ENCODE results near the gene GTF3C5.
"Not testable (repeated sequence)": the region's sequence is repeated elsewhere in the genome, so short reads cannot be mapped to it uniquely, and the experiment has no call there.

GTF3C5 gene

DNA sequence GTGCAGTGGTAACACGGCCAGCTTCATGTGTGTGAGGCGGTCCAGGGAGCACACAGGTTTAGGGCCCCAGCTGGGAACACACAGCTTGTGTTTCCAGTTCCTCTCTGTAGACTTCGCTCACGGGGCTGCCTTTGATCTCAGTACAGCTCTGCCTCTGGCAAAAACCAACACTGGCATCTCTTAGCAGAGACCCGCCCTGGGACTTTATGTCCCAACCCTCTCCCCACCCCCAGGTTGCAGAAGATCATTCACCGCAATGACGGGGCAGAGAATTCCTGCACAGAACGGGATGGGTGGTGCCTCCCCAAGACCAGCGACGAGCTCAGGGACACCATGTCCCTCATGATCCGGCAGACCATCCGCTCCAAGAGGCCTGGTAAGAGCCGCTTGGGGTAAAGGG lies 25.7 kb downstream of the GTF3C5 start:
- DNase-seq: no peak

DNA sequence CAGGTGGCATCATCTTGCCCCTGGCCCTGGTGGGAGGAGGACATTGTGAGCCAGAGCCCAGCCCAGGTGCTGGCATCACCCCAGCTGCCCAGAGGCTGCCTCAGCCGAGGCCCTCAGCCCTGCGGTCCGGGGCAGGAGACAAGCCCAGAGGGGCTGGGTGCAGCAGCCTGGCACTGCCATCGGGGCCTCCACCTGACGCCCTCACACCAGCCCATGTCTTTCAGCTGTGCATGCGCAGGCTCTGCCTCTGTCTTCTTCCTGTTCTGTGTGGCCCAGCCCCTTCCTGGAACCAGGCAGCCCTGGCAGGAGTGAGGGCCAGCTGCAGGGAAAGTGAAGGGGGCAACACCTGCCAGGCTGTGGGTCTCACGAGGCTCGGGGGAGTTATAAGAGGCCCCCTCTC lies 26.2 kb downstream of the GTF3C5 start:
- no peak for DNase-seq

DNA sequence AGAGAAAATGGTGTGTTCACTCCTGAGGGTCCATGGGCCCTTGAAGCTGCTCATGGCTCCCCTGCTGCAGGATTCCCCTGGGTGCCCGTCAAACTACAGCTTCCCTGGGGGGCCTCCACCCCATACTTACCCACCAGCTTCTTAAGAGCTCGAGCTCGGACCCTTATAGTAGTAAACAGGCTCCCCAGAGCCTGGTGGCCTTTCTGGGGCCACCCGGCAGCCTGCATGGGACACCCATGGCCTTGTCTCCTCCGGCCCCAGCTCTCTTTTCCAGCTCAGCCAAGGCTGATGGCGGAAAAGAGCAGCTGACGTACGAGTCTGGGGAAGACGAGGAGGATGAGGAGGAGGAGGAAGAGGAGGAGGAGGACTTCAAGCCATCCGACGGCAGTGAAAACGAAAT lies 26.8 kb downstream of the GTF3C5 start:
- DNase-seq: no peak

DNA sequence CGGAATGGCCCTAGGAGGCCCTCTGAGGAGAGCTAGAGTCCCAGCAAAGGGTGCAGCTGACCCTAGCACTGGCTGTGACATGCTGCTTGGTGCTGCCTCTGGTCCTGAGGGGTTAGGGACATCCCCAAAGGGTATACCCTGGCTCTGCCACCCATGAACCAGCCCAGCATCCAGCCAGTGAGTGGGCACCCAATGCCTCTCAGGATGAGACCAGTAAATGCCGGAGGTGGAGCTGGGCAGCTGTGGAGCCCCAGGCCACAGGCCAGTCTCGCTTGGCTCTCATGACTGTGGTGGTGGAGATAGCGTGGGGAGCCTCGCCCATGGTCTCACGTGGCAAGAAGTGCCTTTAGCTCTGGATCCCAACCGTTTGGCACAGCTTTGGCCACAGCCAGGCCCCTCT lies 27.3 kb downstream of the GTF3C5 start:
- no peak for DNase-seq

DNA sequence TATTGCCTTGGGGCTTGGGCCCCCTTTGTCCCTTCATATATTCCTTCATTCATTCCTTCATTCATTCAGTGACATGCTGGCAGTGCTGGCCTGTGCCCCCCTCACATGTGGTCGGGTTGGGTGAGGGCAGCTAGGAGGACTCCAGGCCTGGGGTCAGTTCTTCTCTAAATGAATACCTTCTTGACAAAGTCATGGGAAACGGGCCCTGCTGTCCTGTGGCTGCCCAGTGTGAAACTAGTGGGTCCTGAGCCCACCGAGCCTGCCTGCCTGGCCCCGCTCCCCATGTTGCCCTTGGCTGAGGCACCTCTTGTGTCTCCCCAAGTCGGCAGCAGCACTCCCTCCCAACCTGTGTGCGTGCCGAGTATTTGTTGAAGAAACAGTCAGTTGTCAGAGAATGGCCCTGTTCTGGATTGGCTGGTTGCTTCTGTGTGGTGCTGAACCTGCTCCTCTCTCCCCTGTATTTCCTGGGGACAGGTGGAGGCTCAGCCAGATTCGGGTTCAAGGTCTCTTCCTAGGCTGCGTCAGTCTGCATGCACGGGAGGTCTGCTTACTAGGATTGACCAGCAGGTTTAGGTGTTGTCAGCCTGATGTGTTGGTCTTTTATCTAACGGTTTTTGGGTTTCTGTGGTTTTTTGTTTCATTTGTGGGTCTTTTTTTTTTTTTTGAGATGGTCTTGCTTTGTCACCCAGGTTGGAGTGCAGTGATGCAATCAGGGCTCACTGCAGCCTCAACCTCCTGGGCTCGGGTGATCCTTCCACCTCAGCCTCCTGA lies 27.9 kb downstream of the GTF3C5 start:
- DNase-seq: no peak

DNA sequence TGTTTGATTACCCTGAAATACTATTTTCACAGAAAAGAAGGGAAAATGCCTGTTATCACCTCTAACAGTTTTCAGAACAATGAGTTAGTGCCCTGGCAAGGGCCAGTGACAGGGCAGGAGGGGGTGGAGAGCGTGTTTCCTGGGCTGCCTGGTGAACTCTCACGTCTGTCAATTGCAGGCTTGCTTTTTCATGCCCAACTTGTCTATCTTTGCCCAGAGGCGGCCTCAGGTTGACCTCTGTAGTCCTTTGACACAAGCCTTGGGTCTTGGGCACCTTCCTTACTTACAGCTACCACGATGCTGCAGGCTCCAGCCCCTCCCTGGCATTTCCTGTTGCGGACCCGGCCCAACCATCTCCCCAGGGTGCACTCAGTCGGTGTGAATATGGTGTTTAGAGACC lies 28.8 kb downstream of the GTF3C5 start:
- DNase-seq: no peak

DNA sequence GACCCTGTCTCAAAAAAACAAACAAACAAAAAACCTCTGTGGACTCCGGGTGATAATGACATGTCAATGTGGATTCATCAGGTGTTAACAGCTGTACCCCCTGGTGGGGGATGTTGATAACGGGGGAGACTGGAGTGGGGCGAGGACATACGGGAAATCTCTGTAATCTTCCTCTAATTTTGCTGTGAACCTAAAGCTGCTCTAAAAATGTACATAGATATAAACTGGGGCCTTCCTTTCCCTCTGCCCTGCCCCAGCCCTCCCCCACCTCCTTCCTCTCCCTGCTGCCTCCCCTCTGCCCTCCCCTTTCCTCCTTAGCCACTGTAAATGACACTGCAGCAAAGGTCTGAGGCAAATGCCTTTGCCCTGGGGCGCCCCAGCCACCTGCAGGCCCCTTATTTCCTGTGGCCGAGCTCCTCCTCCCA lies 29.6 kb downstream of the GTF3C5 start:
- DNase-seq: no peak

DNA sequence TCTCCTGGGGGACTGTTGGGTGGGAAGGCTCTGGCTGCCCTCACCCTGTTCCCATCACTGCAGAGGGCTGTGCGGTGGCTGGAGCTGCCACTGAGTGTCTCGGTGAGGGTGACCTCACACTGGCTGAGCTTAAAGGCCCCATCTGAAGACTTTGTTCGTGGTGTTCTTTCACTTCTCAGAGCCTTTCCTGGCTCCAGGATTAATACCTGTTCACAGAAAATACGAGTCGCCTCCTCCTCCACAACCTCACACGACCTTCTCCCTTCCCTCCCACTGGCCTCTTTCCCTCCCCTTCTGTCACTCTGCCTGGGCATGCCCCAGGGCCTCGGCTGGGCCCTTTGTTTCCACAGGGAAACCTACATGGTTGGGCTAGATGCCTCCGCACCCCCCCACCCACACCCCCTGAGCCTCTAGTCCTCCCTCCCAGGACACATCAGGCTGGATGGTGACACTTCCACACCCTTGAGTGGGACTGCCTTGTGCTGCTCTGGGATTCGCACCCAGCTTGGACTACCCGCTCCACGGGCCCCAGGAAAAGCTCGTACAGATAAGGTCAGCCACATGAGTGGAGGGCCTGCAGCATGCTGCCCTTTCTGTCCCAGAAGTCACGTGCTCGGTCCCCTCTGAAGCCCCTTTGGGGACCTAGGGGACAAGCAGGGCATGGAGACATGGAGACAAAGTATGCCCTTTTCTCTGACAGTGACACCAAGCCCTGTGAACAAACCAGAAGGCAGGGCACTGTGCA lies 30.4 kb downstream of the GTF3C5 start:
- DNase-seq: not testable (repeated sequence)

DNA sequence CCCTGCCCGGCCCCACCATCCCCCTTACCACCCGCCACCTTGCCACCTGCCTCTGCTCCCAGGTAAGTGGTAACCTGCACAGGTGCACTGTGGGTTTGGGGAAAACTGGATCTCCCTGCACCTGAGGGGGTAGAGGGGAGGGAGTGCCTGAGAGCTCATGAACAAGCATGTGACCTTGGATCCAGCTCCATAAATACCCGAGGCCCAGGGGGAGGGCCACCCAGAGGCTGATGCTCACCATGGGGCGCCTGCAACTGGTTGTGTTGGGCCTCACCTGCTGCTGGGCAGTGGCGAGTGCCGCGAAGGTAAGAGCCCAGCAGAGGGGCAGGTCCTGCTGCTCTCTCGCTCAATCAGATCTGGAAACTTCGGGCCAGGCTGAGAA lies 31.0 kb downstream of the GTF3C5 start, which contains the start of gene CEL:
TSS of gene CEL (plus strand) at position 218 of the 382 bp plus-strand sequence. CDS start at position 240, 22 bp downstream.
- not testable (repeated sequence) for DNase-seq

DNA sequence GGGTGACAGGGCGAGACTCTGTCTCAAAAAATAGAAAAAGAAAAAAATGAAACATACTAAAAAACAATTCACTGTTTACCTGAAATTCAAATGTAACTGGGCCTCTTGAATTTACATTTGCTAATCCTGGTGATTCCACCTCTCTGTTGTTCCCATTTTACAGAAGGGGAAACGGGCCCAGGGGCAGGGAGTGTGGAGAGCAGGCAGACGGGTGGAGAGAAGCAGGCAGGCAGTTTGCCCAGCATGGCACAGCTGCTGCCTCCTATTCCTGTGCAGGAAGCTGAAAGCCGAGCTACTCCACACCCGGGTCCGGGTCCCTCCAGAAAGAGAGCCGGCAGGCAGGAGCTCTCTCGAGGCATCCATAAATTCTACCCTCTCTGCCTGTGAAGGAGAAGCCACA lies 31.8 kb downstream of the GTF3C5 start:
- DNase-seq: not testable (repeated sequence)

DNA sequence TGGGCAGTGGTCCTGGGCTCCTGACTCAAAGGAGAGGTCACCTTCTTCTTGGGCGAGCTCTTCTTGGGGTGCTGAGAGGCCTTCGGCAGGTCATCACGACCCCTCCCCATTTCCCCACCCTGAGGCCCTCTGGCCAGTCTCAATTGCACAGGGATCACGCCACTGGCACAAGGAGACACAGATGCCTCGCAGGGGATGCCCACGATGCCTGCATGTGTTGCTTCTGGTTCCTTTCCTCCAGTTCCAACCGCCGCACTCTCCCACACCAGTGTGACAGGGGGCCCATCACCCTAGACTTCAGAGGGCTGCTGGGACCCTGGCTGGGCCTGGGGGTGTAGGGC lies 32.3 kb downstream of the GTF3C5 start:
- DNase-seq: no peak

DNA sequence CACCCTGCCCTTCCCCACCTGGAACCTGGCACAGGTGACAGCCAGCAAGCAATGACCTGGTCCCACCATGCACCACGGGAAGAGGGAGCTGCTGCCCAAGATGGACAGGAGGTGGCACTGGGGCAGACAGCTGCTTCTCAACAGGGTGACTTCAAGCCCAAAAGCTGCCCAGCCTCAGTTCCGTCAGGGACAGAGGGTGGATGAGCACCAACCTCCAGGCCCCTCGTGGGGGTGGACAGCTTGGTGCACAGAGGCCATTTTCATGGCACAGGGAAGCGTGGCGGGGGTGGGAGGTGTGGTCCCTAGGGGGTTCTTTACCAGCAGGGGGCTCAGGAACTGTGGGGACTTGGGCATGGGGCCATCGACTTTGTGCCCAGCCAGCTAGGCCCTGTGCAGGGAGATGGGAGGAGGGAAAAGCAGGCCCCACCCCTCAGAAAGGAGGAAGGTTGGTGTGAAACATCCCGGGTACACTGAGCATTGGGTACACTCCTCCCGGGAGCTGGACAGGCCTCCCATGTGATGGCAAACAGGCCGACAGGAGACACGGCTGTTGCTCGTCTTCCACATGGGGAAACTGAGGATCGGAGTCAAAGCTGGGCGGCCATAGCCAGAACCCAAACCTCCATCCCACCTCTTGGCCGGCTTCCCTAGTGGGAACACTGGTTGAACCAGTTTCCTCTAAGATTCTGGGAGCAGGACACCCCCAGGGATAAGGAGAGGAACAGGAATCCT lies 32.9 kb downstream of the GTF3C5 start:
- DNase-seq: no peak

DNA sequence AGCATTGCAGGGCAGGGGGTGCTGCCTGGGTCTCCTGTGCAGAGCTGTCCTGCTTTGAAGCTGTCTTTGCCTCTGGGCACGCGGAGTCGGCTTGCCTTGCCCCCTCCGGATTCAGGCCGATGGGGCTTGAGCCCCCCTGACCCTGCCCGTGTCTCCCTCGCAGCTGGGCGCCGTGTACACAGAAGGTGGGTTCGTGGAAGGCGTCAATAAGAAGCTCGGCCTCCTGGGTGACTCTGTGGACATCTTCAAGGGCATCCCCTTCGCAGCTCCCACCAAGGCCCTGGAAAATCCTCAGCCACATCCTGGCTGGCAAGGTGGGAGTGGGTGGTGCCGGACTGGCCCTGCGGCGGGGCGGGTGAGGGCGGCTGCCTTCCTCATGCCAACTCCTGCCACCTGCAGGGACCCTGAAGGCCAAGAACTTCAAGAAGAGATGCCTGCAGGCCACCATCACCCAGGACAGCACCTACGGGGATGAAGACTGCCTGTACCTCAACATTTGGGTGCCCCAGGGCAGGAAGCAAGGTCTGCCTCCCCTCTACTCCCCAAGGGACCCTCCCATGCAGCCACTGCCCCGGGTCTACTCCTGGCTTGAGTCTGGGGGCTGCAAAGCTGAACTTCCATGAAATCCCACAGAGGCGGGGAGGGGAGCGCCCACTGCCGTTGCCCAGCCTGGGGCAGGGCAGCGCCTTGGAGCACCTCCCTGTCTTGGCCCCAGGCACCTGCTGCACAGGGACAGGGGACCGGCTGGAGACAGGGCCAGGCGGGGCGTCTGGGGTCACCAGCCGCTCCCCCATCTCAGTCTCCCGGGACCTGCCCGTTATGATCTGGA lies 33.7 kb downstream of the GTF3C5 start:
- DNase-seq: no peak

DNA sequence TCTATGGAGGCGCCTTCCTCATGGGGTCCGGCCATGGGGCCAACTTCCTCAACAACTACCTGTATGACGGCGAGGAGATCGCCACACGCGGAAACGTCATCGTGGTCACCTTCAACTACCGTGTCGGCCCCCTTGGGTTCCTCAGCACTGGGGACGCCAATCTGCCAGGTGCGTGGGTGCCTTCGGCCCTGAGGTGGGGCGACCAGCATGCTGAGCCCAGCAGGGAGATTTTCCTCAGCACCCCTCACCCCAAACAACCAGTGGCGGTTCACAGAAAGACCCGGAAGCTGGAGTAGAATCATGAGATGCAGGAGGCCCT lies 34.2 kb downstream of the GTF3C5 start:
- no peak for DNase-seq

DNA sequence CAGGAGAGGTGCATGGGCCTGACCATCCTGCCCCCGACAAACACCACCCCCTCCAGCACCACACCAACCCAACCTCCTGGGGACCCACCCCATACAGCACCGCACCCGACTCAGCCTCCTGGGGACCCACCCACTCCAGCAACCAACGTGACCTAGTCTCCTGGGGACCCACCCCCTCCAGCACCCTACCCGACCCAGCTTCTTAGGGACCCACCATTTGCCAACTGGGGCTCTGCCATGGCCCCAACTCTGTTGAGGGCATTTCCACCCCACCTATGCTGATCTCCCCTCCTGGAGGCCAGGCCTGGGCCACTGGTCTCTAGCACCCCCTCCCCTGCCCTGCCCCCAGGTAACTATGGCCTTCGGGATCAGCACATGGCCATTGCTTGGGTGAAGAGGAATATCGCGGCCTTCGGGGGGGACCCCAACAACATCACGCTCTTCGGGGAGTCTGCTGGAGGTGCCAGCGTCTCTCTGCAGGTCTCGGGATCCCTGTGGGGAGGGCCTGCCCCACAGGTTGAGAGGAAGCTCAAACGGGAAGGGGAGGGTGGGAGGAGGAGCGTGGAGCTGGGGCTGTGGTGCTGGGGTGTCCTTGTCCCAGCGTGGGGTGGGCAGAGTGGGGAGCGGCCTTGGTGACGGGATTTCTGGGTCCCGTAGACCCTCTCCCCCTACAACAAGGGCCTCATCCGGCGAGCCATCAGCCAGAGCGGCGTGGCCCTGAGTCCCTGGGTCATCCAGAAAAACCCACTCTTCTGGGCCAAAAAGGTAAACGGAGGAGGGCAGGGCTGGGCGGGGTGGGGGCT lies 35.6 kb downstream of the GTF3C5 start:
- DNase-seq: no peak

DNA sequence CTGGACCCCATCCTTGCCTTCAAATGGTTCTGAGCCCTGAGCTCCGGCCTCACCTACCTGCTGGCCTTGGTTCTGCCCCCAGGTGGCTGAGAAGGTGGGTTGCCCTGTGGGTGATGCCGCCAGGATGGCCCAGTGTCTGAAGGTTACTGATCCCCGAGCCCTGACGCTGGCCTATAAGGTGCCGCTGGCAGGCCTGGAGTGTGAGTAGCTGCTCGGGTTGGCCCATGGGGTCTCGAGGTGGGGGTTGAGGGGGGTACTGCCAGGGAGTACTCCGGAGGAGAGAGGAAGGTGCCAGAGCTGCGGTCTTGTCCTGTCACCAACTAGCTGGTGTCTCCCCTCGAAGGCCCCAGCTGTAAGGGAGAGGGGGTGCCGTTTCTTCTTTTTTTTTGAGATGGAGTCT lies 36.2 kb downstream of the GTF3C5 start:
- DNase-seq: no peak

DNA sequence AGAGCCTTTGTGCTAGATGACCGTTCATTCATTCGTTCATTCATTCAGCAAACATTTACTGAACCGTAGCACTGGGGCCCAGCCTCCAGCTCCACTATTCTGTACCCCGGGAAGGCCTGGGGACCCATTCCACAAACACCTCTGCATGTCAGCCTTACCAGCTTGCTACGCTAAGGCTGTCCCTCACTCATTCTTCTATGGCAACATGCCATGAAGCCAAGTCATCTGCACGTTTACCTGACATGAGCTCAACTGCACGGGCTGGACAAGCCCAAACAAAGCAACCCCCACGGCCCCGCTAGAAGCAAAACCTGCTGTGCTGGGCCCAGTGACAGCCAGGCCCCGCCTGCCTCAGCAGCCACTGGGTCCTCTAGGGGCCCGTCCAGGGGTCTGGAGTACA lies 37.0 kb downstream of the GTF3C5 start:
- DNase-seq: no peak

DNA sequence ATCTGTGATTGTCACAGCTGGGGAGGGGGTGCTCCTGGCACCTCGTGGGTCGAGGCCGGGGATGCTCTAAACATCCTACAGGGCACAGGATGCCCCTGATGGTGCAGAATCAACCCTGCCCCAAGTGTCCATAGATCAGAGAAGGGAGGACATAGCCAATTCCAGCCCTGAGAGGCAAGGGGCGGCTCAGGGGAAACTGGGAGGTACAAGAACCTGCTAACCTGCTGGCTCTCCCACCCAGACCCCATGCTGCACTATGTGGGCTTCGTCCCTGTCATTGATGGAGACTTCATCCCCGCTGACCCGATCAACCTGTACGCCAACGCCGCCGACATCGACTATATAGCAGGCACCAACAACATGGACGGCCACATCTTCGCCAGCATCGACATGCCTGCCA lies 37.6 kb downstream of the GTF3C5 start:
- DNase-seq: not testable (repeated sequence)

DNA sequence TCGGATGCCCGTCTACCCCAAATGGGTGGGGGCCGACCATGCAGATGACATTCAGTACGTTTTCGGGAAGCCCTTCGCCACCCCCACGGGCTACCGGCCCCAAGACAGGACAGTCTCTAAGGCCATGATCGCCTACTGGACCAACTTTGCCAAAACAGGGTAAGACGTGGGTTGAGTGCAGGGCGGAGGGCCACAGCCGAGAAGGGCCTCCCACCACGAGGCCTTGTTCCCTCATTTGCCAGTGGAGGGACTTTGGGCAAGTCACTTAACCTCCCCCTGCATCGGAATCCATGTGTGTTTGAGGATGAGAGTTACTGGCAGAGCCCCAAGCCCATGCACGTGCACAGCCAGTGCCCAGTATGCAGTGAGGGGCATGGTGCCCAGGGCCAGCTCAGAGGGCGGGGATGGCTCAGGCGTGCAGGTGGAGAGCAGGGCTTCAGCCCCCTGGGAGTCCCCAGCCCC lies 39.7 kb downstream of the GTF3C5 start:
- not testable (repeated sequence) for DNase-seq

DNA sequence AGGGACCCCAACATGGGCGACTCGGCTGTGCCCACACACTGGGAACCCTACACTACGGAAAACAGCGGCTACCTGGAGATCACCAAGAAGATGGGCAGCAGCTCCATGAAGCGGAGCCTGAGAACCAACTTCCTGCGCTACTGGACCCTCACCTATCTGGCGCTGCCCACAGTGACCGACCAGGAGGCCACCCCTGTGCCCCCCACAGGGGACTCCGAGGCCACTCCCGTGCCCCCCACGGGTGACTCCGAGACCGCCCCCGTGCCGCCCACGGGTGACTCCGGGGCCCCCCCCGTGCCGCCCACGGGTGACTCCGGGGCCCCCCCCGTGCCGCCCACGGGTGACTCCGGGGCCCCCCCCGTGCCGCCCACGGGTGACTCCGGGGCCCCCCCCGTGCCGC lies 40.2 kb downstream of the GTF3C5 start:
- not testable (repeated sequence) for DNase-seq

DNA sequence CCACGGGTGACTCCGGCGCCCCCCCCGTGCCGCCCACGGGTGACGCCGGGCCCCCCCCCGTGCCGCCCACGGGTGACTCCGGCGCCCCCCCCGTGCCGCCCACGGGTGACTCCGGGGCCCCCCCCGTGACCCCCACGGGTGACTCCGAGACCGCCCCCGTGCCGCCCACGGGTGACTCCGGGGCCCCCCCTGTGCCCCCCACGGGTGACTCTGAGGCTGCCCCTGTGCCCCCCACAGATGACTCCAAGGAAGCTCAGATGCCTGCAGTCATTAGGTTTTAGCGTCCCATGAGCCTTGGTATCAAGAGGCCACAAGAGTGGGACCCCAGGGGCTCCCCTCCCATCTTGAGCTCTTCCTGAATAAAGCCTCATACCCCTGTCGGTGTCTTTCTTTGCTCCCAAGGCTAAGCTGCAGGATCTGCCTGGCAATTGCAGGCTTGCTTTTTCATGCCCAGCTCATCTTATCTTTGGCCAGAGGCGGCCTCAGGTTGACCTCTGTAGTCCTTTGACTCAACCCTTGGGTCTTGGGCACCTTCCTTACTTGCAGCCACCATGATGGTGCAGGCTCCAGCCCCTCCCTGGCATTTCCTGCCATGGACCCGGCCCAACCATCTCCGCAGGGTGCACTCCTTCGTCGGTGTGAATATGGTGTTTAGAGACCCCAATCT lies 40.8 kb downstream of the GTF3C5 start:
- no peak for DNase-seq

Data from CD4-positive, alpha-beta T cell treated with Interleukin-21 for 1 hour (primary cell).